BE2C (cell line): ENCODE measurements around the gene CCDC85A.

ENCODE experiments used
- DNase-seq: peaks from one replicate; pipeline ENCODE4 v3.0.0-alpha.2; 2020
- H3K27me3 ChIP-seq: fragments of 250-450 bp; sonication (Bioruptor Pico); 2 replicates; pipeline ENCODE4 v1.5.1; 2020; ENCODE audit warnings: mild to moderate bottlenecking
- H3K36me3 ChIP-seq: fragments of 250-450 bp; sonication (Bioruptor Pico); 2 replicates; pipeline ENCODE4 v1.5.1; 2020; ENCODE audit warnings: mild to moderate bottlenecking
- H3K4me1 ChIP-seq: fragments of 250-450 bp; sonication (Bioruptor Pico); 2 replicates; pipeline ENCODE4 v1.5.1; 2020
- H3K4me3 ChIP-seq: 2 replicates; pipeline ENCODE4 v1.5.1; 2011; ENCODE audit warnings: low read depth, low read length
- H3K9me3 ChIP-seq: fragments of 250-450 bp; sonication (Bioruptor Pico); 2 replicates; pipeline ENCODE4 v1.5.1; 2020
- TF ChIP-seq, protein P1 (sequence below): IDR thresholded peaks from 2 replicates; pipeline ENCODE4 v1.5.1; 2012; ENCODE audit warnings: mild to moderate bottlenecking, low read depth, low read length

CCDC85A gene

DNA sequence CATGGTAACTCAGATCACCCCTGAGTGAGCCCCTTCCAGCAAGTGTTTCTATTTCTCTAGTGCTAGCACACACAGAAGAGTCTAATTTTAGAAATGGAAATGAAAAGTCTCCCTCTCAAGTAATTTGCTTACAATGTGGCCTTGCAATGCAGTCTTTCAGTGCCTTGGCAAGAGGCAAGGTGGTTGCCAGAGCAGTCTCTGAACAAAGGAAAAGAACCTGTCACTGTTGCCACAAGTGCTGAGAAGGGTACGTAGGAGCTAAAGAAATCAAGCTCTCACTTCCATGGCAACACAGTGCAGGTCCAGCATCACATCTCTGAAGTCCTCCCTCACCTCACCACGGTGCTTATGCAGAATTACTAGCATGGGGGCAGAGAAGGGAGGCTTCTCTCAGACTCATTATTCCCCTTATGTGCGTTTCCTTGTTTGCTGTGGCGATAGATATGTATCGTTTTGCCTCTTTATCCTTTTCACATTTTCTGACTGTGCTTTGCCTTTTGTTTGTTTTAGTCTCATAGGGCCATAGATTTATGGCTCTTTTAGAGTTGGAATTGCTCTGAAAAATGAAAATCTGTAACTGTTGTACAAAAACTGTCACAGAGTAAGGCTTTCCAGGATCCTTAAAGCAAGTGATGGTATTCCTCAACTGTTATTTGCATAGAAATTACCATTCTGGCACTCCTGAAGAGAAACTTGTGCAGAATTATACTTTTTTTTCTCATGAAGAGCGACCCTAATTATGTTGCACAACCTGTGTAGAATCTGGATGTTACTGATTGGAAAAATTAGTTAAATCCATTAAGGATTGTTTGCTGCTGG, 164.8 kb downstream of the CCDC85A start:
- TF ChIP-seq, protein P1, sequence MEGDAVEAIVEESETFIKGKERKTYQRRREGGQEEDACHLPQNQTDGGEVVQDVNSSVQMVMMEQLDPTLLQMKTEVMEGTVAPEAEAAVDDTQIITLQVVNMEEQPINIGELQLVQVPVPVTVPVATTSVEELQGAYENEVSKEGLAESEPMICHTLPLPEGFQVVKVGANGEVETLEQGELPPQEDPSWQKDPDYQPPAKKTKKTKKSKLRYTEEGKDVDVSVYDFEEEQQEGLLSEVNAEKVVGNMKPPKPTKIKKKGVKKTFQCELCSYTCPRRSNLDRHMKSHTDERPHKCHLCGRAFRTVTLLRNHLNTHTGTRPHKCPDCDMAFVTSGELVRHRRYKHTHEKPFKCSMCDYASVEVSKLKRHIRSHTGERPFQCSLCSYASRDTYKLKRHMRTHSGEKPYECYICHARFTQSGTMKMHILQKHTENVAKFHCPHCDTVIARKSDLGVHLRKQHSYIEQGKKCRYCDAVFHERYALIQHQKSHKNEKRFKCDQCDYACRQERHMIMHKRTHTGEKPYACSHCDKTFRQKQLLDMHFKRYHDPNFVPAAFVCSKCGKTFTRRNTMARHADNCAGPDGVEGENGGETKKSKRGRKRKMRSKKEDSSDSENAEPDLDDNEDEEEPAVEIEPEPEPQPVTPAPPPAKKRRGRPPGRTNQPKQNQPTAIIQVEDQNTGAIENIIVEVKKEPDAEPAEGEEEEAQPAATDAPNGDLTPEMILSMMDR: no peak
- no peaks in the 10 kb centered on the region for H3K27me3 ChIP-seq
- no peaks in the 10 kb centered on the region for H3K36me3 ChIP-seq
- H3K9me3 ChIP-seq: no peaks in the 10 kb centered on the region
- H3K4me1 ChIP-seq: no peaks in the 10 kb centered on the region
- DNase-seq: no peak
- H3K4me3 ChIP-seq: no peak overlapping the region

DNA sequence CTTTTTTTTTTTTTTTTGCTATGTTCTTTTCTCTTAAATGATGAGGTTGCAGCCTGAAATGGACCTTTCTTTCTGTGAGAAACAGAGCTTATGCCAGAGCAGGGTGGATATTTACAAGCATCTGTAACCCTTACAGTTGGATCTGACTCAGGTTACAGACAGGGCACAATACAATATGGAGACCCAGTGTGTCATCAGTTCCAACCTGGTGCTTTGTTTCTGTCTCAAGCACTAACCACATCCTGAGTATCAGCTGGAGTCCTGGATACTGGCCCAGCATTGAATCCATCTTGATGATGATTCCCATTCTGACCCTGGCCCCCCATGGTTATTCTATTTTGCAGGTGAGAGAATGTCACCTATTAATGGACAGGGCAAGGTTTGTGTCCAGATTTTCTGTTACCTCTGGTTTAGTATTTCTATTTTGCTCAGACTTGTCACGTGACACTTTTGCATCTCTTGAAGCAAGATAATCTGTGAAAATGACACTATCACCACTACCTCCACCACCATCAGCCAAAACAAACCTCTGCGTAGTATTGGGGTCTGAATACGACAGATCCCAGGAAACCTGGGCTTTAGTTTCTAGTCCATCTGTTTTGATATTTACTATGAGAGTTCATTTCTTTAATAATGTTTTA, 174.0 kb downstream of the CCDC85A start:
- no peaks in the 10 kb centered on the region for H3K4me1 ChIP-seq
- DNase-seq: no peak

DNA sequence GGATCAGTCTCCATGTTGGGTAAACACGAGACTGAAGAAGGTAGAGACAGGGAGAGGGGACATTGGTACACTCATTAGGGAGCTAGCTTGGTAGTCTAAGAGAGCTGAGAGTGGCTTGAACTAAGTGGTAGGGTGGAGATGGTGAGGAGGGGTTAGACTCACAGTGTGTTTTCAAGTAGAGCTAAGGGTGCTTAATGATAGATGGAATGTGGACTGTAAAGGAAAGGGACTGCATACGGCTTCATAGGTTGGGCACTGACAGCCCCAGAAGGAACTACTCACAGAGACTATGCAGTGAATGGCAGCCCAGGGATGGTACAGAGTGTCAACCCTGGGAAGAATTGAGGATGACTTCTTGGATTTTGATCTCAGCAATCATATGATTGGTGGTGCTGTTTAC, 178.1 kb downstream of the CCDC85A start:
- no peak overlapping the region for H3K4me3 ChIP-seq
- H3K36me3 ChIP-seq: no peaks in the 10 kb centered on the region
- H3K4me1 ChIP-seq: no peaks in the 10 kb centered on the region
- H3K27me3 ChIP-seq: no peaks in the 10 kb centered on the region
- no peak for DNase-seq
- H3K9me3 ChIP-seq: no peaks in the 10 kb centered on the region
- TF ChIP-seq, protein P1: no peak

More for the DNA sequence above, 174.0 kb downstream of the CCDC85A start:
- TF ChIP-seq, protein P1: no peak
- H3K27me3 ChIP-seq: no peaks in the 10 kb centered on the region
- H3K4me3 ChIP-seq: no peak overlapping the region
- H3K36me3 ChIP-seq: no peaks in the 10 kb centered on the region
- H3K9me3 ChIP-seq: no peaks in the 10 kb centered on the region

DNA sequence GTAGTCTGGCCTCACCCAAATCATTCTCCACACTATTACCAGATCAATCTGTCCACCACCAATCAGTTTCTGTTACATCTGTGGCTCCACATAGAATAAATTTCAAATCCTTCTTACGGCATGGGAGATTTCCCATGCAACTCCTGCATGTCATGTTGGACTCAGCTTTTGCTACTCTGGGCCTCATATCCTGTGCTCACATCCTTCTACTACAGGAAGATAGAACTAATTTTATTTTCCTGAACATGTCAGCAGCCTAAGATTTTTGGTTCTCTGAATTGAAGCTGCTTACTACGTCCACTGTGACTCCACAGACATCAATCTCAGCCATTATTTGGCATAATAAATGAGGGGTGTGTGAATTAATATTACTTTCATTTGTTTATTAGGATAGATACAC, 181.1 kb downstream of the CCDC85A start:
- no peak for DNase-seq
- Histone ChIP-seq H3K4me3 (no peak overlapping the region), H3K9me3 (no peaks in the 10 kb centered on the region), H3K36me3 (no peaks in the 10 kb centered on the region), H3K4me1 (no peaks in the 10 kb centered on the region), H3K27me3 (no peaks in the 10 kb centered on the region)
- TF ChIP-seq, protein P1: no peak

DNA sequence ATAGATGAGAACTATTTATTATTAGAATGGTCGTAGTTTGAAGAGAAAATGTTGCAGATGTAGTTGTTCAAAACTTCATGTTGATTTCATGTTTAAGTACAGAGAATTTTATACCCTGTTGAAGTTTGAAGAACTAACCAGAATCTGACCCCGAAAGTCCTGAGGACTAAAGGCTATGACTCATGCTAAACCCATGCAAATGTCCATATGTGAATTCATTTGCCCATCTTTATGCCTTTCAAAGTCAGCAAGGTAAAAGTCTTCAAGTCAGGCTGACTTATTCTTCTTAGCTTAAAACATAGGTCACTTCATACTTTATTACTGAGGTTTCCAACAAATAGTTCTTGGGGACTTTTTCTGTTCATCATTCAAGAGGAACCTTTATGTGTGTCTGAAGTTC, 185.5 kb downstream of the CCDC85A start:
- Histone ChIP-seq H3K4me3 (no peak overlapping the region), H3K27me3 (no peaks in the 10 kb centered on the region), H3K9me3 (no peaks in the 10 kb centered on the region), H3K4me1 (no peaks in the 10 kb centered on the region), H3K36me3 (no peaks in the 10 kb centered on the region)
- no peak for DNase-seq
- TF ChIP-seq, protein P1: no peak

DNA sequence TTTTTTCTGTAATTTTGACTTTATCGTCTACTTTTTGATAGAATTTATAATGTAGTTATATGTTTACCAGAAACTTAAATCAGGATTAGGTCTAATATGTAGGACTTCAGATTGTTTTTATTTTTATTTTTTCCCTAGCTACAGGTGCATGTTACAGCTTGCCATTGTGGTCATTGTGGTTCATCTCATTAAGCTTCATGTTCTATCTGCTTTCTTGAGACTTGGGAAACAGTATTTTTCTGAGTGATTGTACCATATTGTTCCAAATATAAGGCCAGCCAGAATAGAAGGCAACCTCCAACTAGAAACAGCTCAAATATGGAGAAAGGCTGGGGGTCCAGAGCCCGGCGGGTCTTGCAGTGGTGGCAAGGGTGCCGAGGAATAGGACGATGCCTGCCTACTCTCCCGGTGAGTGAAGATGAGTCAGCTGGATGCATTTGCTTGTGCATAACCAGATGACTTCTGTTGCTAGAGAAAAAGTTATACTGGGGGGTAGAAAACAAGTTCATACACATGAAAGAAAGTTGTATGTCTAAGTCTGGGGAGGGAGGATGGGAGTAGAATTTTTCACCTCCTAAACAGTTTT, 188.4 kb downstream of the CCDC85A start:
- no peak for DNase-seq
- H3K4me3 ChIP-seq: no peak overlapping the region
- H3K36me3 ChIP-seq: no peaks in the 10 kb centered on the region
- H3K4me1 ChIP-seq: no peaks in the 10 kb centered on the region
- H3K27me3 ChIP-seq: no peaks in the 10 kb centered on the region
- no peaks in the 10 kb centered on the region for H3K9me3 ChIP-seq
- TF ChIP-seq, protein P1: no peak
